ENCODE data around the gene ANKHD1.

The ANKHD1 gene

DNA sequence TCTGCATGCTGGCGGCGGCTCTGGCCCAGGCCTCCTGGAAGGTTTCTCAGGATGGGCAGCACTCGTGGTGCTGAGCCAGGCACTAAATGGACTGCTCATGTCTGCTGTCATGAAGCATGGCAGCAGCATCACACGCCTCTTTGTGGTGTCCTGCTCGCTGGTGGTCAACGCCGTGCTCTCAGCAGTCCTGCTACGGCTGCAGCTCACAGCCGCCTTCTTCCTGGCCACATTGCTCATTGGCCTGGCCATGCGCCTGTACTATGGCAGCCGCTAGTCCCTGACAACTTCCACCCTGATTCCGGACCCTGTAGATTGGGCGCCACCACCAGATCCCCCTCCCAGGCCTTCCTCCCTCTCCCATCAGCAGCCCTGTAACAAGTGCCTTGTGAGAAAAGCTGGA, 166.2 kb downstream of the ANKHD1 start:
- Histone ChIP-seq H3K14ac (ENCODE audit: low read length) (no peak overlapping the region), H2BK15ac (ENCODE audit: low read length) (no peak overlapping the region), H3K27me3 (ENCODE audit: control insufficient read depth in 3 of 3, insufficient read depth in 3 of 3, low read depth in 1 of 3, low read length in 3 of 3) (no peaks in the 10 kb centered on the region), H2BK5ac (ENCODE audit: low read length) (no peak overlapping the region), H3K79me1 (ENCODE audit: low read depth, low read length) (peaks cover 3% of the 10 kb centered on the region), H3K4me1 (ENCODE audit: control insufficient read depth in 2 of 2, insufficient read depth in 1 of 2, low read depth in 1 of 2, low read length in 2 of 2) (peaks cover 6% of the 10 kb centered on the region in 2 donors), H2BK12ac (ENCODE audit: low read length) (no peak overlapping the region), H3K18ac (ENCODE audit: low read length) (no peak overlapping the region), H3K4me3 (ENCODE audit: low read length in 2 of 2) (peak overlapping the region in 1 of 2 donors; percentile 15), H3K9ac (ENCODE audit: low read depth, low read length, poor library complexity) (no peak overlapping the region), H3K23ac (ENCODE audit: low read depth, low read length, poor library complexity) (no peak overlapping the region), H3K27ac (replicated peaks; ENCODE audit: low read length) (no peak overlapping the region), H4K91ac (ENCODE audit: low read depth, low read length, poor library complexity) (no peak overlapping the region), H3K9me3 (replicated peaks in 1 of 2; ENCODE audit: control insufficient read depth in 2 of 2, insufficient read depth in 1 of 2, low read depth in 1 of 2, low read length in 2 of 2) (no peaks in the 10 kb centered on the region), H2BK120ac (ENCODE audit: low read depth, low read length) (no peak overlapping the region), H2AFZ (ENCODE audit: low read length) (no peak overlapping the region), H3K36me3 (replicated peaks in 1 of 2; ENCODE audit: control insufficient read depth in 2 of 2, insufficient read depth in 2 of 2, low read length in 2 of 2) (peaks cover 19 to 31% of the 10 kb centered on the region in 2 donors), H3K4me2 (ENCODE audit: insufficient read depth, low read length, poor library complexity, severe bottlenecking) (no peak overlapping the region), H4K8ac (ENCODE audit: low read depth, low read length) (no peak overlapping the region), H3K4ac (ENCODE audit: low read length) (no peak overlapping the region), H2AK5ac (ENCODE audit: low read depth, low read length) (no peak overlapping the region)
- WGBS, 2 donors (ENCODE audit: extremely low coverage in 2 of 2, insufficient read length in 2 of 2, insufficient replicate concordance in 1 of 2): no CpG with 5 or more reads among the region's 13 CpGs
- no peak for DNase-seq (ENCODE audit: low spot score)

GRCh38 chr5:140568443-140569063, 166.9 kb downstream of the ANKHD1 start:
- Histone ChIP-seq H3K4me3 (ENCODE audit: low read length in 2 of 2) (no peak overlapping the region), H2AK5ac (ENCODE audit: low read depth, low read length) (no peak overlapping the region), H2BK120ac (ENCODE audit: low read depth, low read length) (no peak overlapping the region), H3K79me1 (ENCODE audit: low read depth, low read length) (peaks cover 3% of the 10 kb centered on the region), H3K14ac (ENCODE audit: low read length) (no peak overlapping the region), H3K23ac (ENCODE audit: low read depth, low read length, poor library complexity) (no peak overlapping the region), H3K36me3 (replicated peaks in 1 of 2; ENCODE audit: control insufficient read depth in 2 of 2, insufficient read depth in 2 of 2, low read length in 2 of 2) (peaks cover 19 to 31% of the 10 kb centered on the region in 2 donors), H2BK15ac (ENCODE audit: low read length) (no peak overlapping the region), H3K27ac (replicated peaks; ENCODE audit: low read length) (no peak overlapping the region), H2BK5ac (ENCODE audit: low read length) (no peak overlapping the region), H3K18ac (ENCODE audit: low read length) (no peak overlapping the region), H3K4me1 (ENCODE audit: control insufficient read depth in 2 of 2, insufficient read depth in 1 of 2, low read depth in 1 of 2, low read length in 2 of 2) (peaks cover 5 to 6% of the 10 kb centered on the region in 2 donors), H3K9me3 (replicated peaks in 1 of 2; ENCODE audit: control insufficient read depth in 2 of 2, insufficient read depth in 1 of 2, low read depth in 1 of 2, low read length in 2 of 2) (no peaks in the 10 kb centered on the region), H3K4ac (ENCODE audit: low read length) (no peak overlapping the region), H4K91ac (ENCODE audit: low read depth, low read length, poor library complexity) (peak overlapping the region; percentile 44), H3K9ac (ENCODE audit: low read depth, low read length, poor library complexity) (no peak overlapping the region), H3K27me3 (ENCODE audit: control insufficient read depth in 3 of 3, insufficient read depth in 3 of 3, low read depth in 1 of 3, low read length in 3 of 3) (no peaks in the 10 kb centered on the region), H4K8ac (ENCODE audit: low read depth, low read length) (no peak overlapping the region), H3K4me2 (ENCODE audit: insufficient read depth, low read length, poor library complexity, severe bottlenecking) (no peak overlapping the region), H2BK12ac (ENCODE audit: low read length) (no peak overlapping the region), H2AFZ (ENCODE audit: low read length) (no peak overlapping the region)
- WGBS, 2 donors (ENCODE audit: extremely low coverage in 2 of 2, insufficient read length in 2 of 2, insufficient replicate concordance in 1 of 2): no CpG with 5 or more reads among the region's 2 CpGs
- DNase-seq (ENCODE audit: low spot score): no peak

DNA sequence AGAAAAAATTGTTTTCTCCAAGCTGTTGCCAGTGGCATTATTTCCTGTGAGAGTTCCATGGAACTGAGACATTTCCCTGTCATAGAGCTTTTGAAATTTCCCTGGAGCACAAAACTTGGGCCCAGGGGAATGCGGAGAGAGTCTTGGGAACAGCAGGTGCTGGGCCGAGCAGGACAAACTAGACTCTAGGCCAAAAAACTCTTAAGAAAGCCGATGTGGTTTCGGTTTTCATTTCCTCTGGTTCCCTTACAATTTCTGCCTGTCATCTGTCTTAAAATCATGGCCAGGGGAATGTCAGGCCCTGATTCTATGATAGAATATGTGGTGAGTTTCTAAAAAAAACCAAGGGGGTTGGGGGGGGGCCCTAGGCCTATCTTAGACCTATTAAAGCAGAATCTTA, 167.6 kb downstream of the ANKHD1 start:
- Histone ChIP-seq H3K4ac (ENCODE audit: low read length) (no peak overlapping the region), H2BK5ac (ENCODE audit: low read length) (no peak overlapping the region), H3K36me3 (replicated peaks in 1 of 2; ENCODE audit: control insufficient read depth in 2 of 2, insufficient read depth in 2 of 2, low read length in 2 of 2) (peaks cover 19 to 31% of the 10 kb centered on the region in 2 donors), H2AK5ac (ENCODE audit: low read depth, low read length) (no peak overlapping the region), H2BK15ac (ENCODE audit: low read length) (no peak overlapping the region), H3K79me1 (ENCODE audit: low read depth, low read length) (peaks cover 3% of the 10 kb centered on the region), H2AFZ (ENCODE audit: low read length) (no peak overlapping the region), H3K4me1 (ENCODE audit: control insufficient read depth in 2 of 2, insufficient read depth in 1 of 2, low read depth in 1 of 2, low read length in 2 of 2) (peaks cover 0 to 6% of the 10 kb centered on the region in 2 donors), H2BK12ac (ENCODE audit: low read length) (no peak overlapping the region), H3K9me3 (replicated peaks in 1 of 2; ENCODE audit: control insufficient read depth in 2 of 2, insufficient read depth in 1 of 2, low read depth in 1 of 2, low read length in 2 of 2) (no peaks in the 10 kb centered on the region), H3K4me2 (ENCODE audit: insufficient read depth, low read length, poor library complexity, severe bottlenecking) (no peak overlapping the region), H3K9ac (ENCODE audit: low read depth, low read length, poor library complexity) (no peak overlapping the region), H3K27ac (replicated peaks; ENCODE audit: low read length) (no peak overlapping the region), H4K91ac (ENCODE audit: low read depth, low read length, poor library complexity) (no peak overlapping the region), H2BK120ac (ENCODE audit: low read depth, low read length) (no peak overlapping the region), H3K14ac (ENCODE audit: low read length) (no peak overlapping the region), H3K23ac (ENCODE audit: low read depth, low read length, poor library complexity) (no peak overlapping the region), H4K8ac (ENCODE audit: low read depth, low read length) (no peak overlapping the region), H3K4me3 (ENCODE audit: low read length in 2 of 2) (no peak overlapping the region), H3K27me3 (ENCODE audit: control insufficient read depth in 3 of 3, insufficient read depth in 3 of 3, low read depth in 1 of 3, low read length in 3 of 3) (no peaks in the 10 kb centered on the region), H3K18ac (ENCODE audit: low read length) (no peak overlapping the region)
- no CpG with 5 or more reads among the region's 4 CpGs for WGBS, 2 donors (ENCODE audit: extremely low coverage in 2 of 2, insufficient read length in 2 of 2, insufficient replicate concordance in 1 of 2)
- no peak for DNase-seq (ENCODE audit: low spot score)

GRCh38 chr5:140570058-140570457, 168.4 kb downstream of the ANKHD1 start:
- H3K27me3 ChIP-seq (ENCODE audit: control insufficient read depth in 3 of 3, insufficient read depth in 3 of 3, low read depth in 1 of 3, low read length in 3 of 3): no peaks in the 10 kb centered on the region
- no peak overlapping the region for H3K14ac ChIP-seq (ENCODE audit: low read length)
- no peak overlapping the region for H2BK120ac ChIP-seq (ENCODE audit: low read depth, low read length)
- H4K91ac ChIP-seq (ENCODE audit: low read depth, low read length, poor library complexity): no peak overlapping the region
- no peak overlapping the region for H3K4ac ChIP-seq (ENCODE audit: low read length)
- H3K9ac ChIP-seq (ENCODE audit: low read depth, low read length, poor library complexity): peak overlapping the region; percentile 72
- peaks cover 1% of the 10 kb centered on the region for H3K79me1 ChIP-seq (ENCODE audit: low read depth, low read length)
- no peak overlapping the region for H2AFZ ChIP-seq (ENCODE audit: low read length)
- H4K8ac ChIP-seq (ENCODE audit: low read depth, low read length): no peak overlapping the region
- no peak overlapping the region for H3K18ac ChIP-seq (ENCODE audit: low read length)
- no peak overlapping the region for H3K4me2 ChIP-seq (ENCODE audit: insufficient read depth, low read length, poor library complexity, severe bottlenecking)
- no peak overlapping the region for H3K23ac ChIP-seq (ENCODE audit: low read depth, low read length, poor library complexity)
- H3K27ac ChIP-seq (replicated peaks; ENCODE audit: low read length): no peak overlapping the region
- H2BK12ac ChIP-seq (ENCODE audit: low read length): no peak overlapping the region
- no peak overlapping the region for H2AK5ac ChIP-seq (ENCODE audit: low read depth, low read length)
- H3K9me3 ChIP-seq (replicated peaks in 1 of 2; ENCODE audit: control insufficient read depth in 2 of 2, insufficient read depth in 1 of 2, low read depth in 1 of 2, low read length in 2 of 2): no peaks in the 10 kb centered on the region
- no CpG with 5 or more reads among the region's 4 CpGs for WGBS, 2 donors (ENCODE audit: extremely low coverage in 2 of 2, insufficient read length in 2 of 2, insufficient replicate concordance in 1 of 2)
- no peak for DNase-seq (ENCODE audit: low spot score)
- peaks cover 0 to 6% of the 10 kb centered on the region in 2 donors for H3K4me1 ChIP-seq (ENCODE audit: control insufficient read depth in 2 of 2, insufficient read depth in 1 of 2, low read depth in 1 of 2, low read length in 2 of 2)
- no peak overlapping the region for H3K4me3 ChIP-seq (ENCODE audit: low read length in 2 of 2)
- H3K36me3 ChIP-seq (replicated peaks in 1 of 2; ENCODE audit: control insufficient read depth in 2 of 2, insufficient read depth in 2 of 2, low read length in 2 of 2): peaks cover 19 to 31% of the 10 kb centered on the region in 2 donors
- no peak overlapping the region for H2BK5ac ChIP-seq (ENCODE audit: low read length)
- H2BK15ac ChIP-seq (ENCODE audit: low read length): no peak overlapping the region
